H9 (cell line): ENCODE results near the gene IQCM. TPM values are rescaled to one million over a fixed set of nuclear protein-coding genes. Genes with fewer than 3 reads are reported as not detected.

ENCODE experiments used
- DNase-seq: peaks from one replicate; pipeline ENCODE4 v3.0.0-alpha.2; 2017
- H2AFZ ChIP-seq: one replicate; pipeline ENCODE4 v1.6.1; 2013; ENCODE audit warnings: mild to moderate bottlenecking, low read length, control low read depth, moderate library complexity
- H2AK5ac ChIP-seq: 2 replicates; pipeline ENCODE4 v1.6.1; 2013; ENCODE audit warnings: low read length, control low read depth, mixed read lengths; ENCODE audit not compliant: insufficient read length
- H2BK120ac ChIP-seq: one replicate; pipeline ENCODE4 v1.6.1; 2013; ENCODE audit warnings: low read depth, mild to moderate bottlenecking, low read length, control low read depth, inconsistent platforms; ENCODE audit not compliant: poor library complexity, severe bottlenecking
- H2BK12ac ChIP-seq: 2 replicates; pipeline ENCODE4 v1.6.1; 2013; ENCODE audit warnings: low read length, control low read depth, mixed read lengths, low read depth; ENCODE audit not compliant: insufficient read length
- H2BK15ac ChIP-seq: 2 replicates; pipeline ENCODE4 v1.6.1; 2013; ENCODE audit warnings: low read depth, low read length, control low read depth
- H2BK20ac ChIP-seq: one replicate; pipeline ENCODE4 v1.6.1; 2013; ENCODE audit warnings: low read depth, mild to moderate bottlenecking, low read length, control low read depth, inconsistent platforms; ENCODE audit not compliant: poor library complexity, severe bottlenecking
- H2BK5ac ChIP-seq: 2 replicates; pipeline ENCODE4 v1.6.1; 2013; ENCODE audit warnings: low read length, control low read depth, mixed read lengths; ENCODE audit not compliant: insufficient read length
- H3K14ac ChIP-seq: 2 replicates; pipeline ENCODE4 v1.6.1; 2013; ENCODE audit warnings: low read length, control low read depth; ENCODE audit not compliant: insufficient read depth
- H3K18ac ChIP-seq: 2 replicates; pipeline ENCODE4 v1.6.1; 2013; ENCODE audit warnings: low read depth, mild to moderate bottlenecking, mixed read lengths, low read length, control low read depth; ENCODE audit not compliant: insufficient read length
- H3K23ac ChIP-seq: 2 replicates; pipeline ENCODE4 v1.6.1; 2013; ENCODE audit warnings: low read length, control low read depth, mixed read lengths, low read depth; ENCODE audit not compliant: insufficient read length
- H3K23me2 ChIP-seq: 2 replicates; pipeline ENCODE4 v1.6.1; 2013; ENCODE audit warnings: low read depth, mild to moderate bottlenecking, mixed read lengths, low read length, control low read depth; ENCODE audit not compliant: insufficient read length, poor library complexity, severe bottlenecking
- H3K27ac ChIP-seq: 2 replicates; pipeline ENCODE4 v1.5.1; 2013; ENCODE audit warnings: low read length, control low read depth, mixed read lengths, low read depth; ENCODE audit not compliant: insufficient read length
- H3K27me3 ChIP-seq: 2 replicates; pipeline ENCODE4 v1.6.1; 2013; ENCODE audit warnings: low read length, control low read depth, inconsistent platforms; ENCODE audit not compliant: insufficient read depth
- H3K4ac ChIP-seq: 2 replicates; pipeline ENCODE4 v1.6.1; 2013; ENCODE audit warnings: low read depth, mild to moderate bottlenecking, control low read depth, inconsistent platforms, low read length, moderate library complexity
- H3K4me1 ChIP-seq: 2 replicates; pipeline ENCODE4 v1.6.1; 2013; ENCODE audit warnings: low read length, control low read depth, inconsistent platforms; ENCODE audit not compliant: insufficient read depth
- H3K4me2 ChIP-seq: 2 replicates; pipeline ENCODE4 v1.6.1; 2013; ENCODE audit warnings: low read length, control low read depth, mixed read lengths; ENCODE audit not compliant: insufficient read length, insufficient read depth
- H3K56ac ChIP-seq: 2 replicates; pipeline ENCODE4 v1.6.1; 2013; ENCODE audit warnings: low read depth, mild to moderate bottlenecking, mixed read lengths, low read length, control low read depth; ENCODE audit not compliant: insufficient read length
- H3K79me1 ChIP-seq: 2 replicates; pipeline ENCODE4 v1.6.1; 2013; ENCODE audit warnings: low read depth, mild to moderate bottlenecking, moderate library complexity, low read length, control low read depth, inconsistent platforms; ENCODE audit not compliant: insufficient read depth, poor library complexity, severe bottlenecking
- H3K79me2 ChIP-seq: 2 replicates; pipeline ENCODE4 v1.6.1; 2013; ENCODE audit warnings: low read length, control low read depth, inconsistent platforms; ENCODE audit not compliant: insufficient read depth
- H3K9ac ChIP-seq: 2 replicates; pipeline ENCODE4 v1.6.1; 2013; ENCODE audit warnings: low read length, control low read depth, mixed read lengths; ENCODE audit not compliant: insufficient read length; ENCODE audit errors: extremely low read depth
- H3K9me3 ChIP-seq: one replicate; pipeline ENCODE4 v1.6.1; 2013; ENCODE audit warnings: low read depth, low read length, inconsistent platforms; ENCODE audit not compliant: control insufficient read depth
- H3T11ph ChIP-seq: one replicate; pipeline ENCODE4 v1.6.1; 2013; ENCODE audit warnings: mild to moderate bottlenecking, low read length, control low read depth, inconsistent platforms
- H4K20me1 ChIP-seq: one replicate; pipeline ENCODE4 v1.6.1; 2013; ENCODE audit not compliant: control insufficient read depth, insufficient read length, insufficient read depth
- H4K5ac ChIP-seq: 2 replicates; pipeline ENCODE4 v1.6.1; 2013; ENCODE audit warnings: low read depth, mild to moderate bottlenecking, mixed read lengths, low read length, control low read depth; ENCODE audit not compliant: insufficient read length
- H4K8ac ChIP-seq: replicated peaks from 2 replicates; pipeline ENCODE4 v1.6.1; 2013; ENCODE audit warnings: low read length, control low read depth, mixed read lengths, low read depth; ENCODE audit not compliant: insufficient read length
- H4K91ac ChIP-seq: 2 replicates; pipeline ENCODE4 v1.6.1; 2013; ENCODE audit warnings: low read depth, mild to moderate bottlenecking, moderate library complexity, mixed read lengths, low read length, control low read depth; ENCODE audit not compliant: insufficient read length
- H3K27ac Mint-ChIP-seq, 3 experiments: 2 replicates in 2 of 3; 3 replicates in 1 of 3; pipeline ENCODE4 v1.8.0; 2020 to 2021; ENCODE audit warnings: mixed read lengths in 3 of 3, mild to moderate bottlenecking in 1 of 3, moderate library complexity in 1 of 3
- H3K27me3 Mint-ChIP-seq: 2 replicates; pipeline ENCODE4 v1.8.0; 2021; ENCODE audit warnings: low read depth, mild to moderate bottlenecking, moderate library complexity, mixed read lengths
- H3K36me3 Mint-ChIP-seq, 3 experiments: 2 replicates in 2 of 3; 3 replicates in 1 of 3; pipeline ENCODE4 v1.8.0; 2020 to 2021; ENCODE audit warnings: low read depth in 3 of 3, mixed read lengths in 3 of 3; ENCODE audit not compliant: insufficient read depth in 1 of 3
- H3K4me1 Mint-ChIP-seq, 2 experiments: 2 replicates each; pipeline ENCODE4 v1.8.0; 2020; ENCODE audit warnings: mixed read lengths in 2 of 2
- H3K4me3 Mint-ChIP-seq, 2 experiments: 2 replicates in 1 of 2; 3 replicates in 1 of 2; pipeline ENCODE4 v1.8.0; 2020 to 2021; ENCODE audit warnings: mild to moderate bottlenecking in 2 of 2, mixed read lengths in 2 of 2, moderate library complexity in 1 of 2
- H3K9me3 Mint-ChIP-seq, 2 experiments: 2 replicates in 1 of 2; 3 replicates in 1 of 2; pipeline ENCODE4 v1.8.0; 2020; ENCODE audit warnings: mild to moderate bottlenecking in 2 of 2, mixed read lengths in 2 of 2, moderate library complexity in 1 of 2
- WGBS: extraction: QIAGEN DNeasy Blood & Tissue Kit; methylation state at CpG from one replicate; pipeline ENCODE4 v1.1.7; 2013; ENCODE audit warnings: missing lambda C conversion rate, low lambda C conversion rate, mixed read lengths; ENCODE audit not compliant: insufficient read length; ENCODE audit errors: extremely low coverage; 5-methylcytosine and 5-hydroxymethylcytosine counted together
- total RNA-seq: library from RNA; stranded (reverse); gene quantifications from 2 replicates; pipeline ENCODE4 v1.2.1, GENCODE V29; 2021
- TF ChIP-seq, protein P1 (sequence below): fragments of 200-600 bp; sonication (generic); conservative IDR thresholded peaks from 3 replicates; pipeline ENCODE4 v1.8.0; 2021; ENCODE audit warnings: antibody characterized with exemption, mild to moderate bottlenecking

Gene IQCM
- total RNA-seq, 1 experiment from 2014 or later: 0.15 TPM

DNA sequence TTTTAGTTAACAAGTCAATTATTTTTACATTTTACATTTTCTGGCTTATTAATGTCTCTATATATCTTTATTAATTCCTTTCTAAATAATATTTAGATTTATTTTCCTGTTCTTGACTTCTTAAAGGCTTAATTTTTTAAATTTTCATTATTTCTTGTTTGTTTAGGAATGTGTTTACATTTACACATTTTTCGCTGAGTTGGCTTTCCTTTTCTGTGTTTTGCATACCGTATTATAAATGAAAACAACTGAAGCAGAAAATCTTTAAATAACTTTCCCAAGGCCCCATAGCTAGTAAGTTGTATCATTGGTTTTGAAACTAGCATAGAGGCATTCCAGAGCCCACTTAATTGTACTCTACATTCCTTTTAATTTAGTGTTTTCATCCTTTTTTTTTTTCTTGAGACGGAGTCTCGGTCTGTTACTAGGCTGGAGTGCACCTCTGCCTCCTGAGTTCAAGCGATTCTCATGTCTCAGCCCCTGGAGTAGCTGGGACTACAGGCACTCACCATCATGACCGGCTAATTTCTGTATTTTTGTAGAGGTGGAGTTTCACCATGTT, 261.6 kb downstream of the IQCM start:
- H3K9me3 ChIP-seq: no peaks in the 10 kb centered on the region
- H2BK5ac ChIP-seq: no peak overlapping the region
- no peak overlapping the region for H4K91ac ChIP-seq
- no peaks in the 10 kb centered on the region for H4K20me1 ChIP-seq
- H3K4me2 ChIP-seq: no peak overlapping the region
- TF ChIP-seq, protein P1, sequence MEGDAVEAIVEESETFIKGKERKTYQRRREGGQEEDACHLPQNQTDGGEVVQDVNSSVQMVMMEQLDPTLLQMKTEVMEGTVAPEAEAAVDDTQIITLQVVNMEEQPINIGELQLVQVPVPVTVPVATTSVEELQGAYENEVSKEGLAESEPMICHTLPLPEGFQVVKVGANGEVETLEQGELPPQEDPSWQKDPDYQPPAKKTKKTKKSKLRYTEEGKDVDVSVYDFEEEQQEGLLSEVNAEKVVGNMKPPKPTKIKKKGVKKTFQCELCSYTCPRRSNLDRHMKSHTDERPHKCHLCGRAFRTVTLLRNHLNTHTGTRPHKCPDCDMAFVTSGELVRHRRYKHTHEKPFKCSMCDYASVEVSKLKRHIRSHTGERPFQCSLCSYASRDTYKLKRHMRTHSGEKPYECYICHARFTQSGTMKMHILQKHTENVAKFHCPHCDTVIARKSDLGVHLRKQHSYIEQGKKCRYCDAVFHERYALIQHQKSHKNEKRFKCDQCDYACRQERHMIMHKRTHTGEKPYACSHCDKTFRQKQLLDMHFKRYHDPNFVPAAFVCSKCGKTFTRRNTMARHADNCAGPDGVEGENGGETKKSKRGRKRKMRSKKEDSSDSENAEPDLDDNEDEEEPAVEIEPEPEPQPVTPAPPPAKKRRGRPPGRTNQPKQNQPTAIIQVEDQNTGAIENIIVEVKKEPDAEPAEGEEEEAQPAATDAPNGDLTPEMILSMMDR: no peak
- H3K4me1 ChIP-seq: no peaks in the 10 kb centered on the region
- no peaks in the 10 kb centered on the region for H3K79me2 ChIP-seq
- no peak overlapping the region for H3K14ac ChIP-seq
- no peak overlapping the region for H4K8ac ChIP-seq
- no peak overlapping the region for H3K18ac ChIP-seq
- H3K23me2 ChIP-seq: no peaks in the 10 kb centered on the region
- H3K79me1 ChIP-seq: no peaks in the 10 kb centered on the region
- Mint-ChIP-seq H3K4me1 (no peaks in the 10 kb centered on the region; a peak in 1 of 4 replicates), H3K27ac (no peak overlapping the region; a peak in 1 of 7 replicates), H3K4me3 (no peak overlapping the region), H3K9me3 (peaks cover 0 to 3% of the 10 kb centered on the region in 2 experiments; a peak in 2 of 5 replicates), H3K36me3 (no peaks in the 10 kb centered on the region; a peak in 1 of 7 replicates), H3K27me3 (no peaks in the 10 kb centered on the region)
- no peak overlapping the region for H2BK120ac ChIP-seq
- H3K27me3 ChIP-seq: no peaks in the 10 kb centered on the region
- DNase-seq: no peak
- no peak overlapping the region for H3K23ac ChIP-seq
- no peak overlapping the region for H3K27ac ChIP-seq
- no peak overlapping the region for H2BK20ac ChIP-seq
- no peak overlapping the region for H3T11ph ChIP-seq
- H3K56ac ChIP-seq: no peak overlapping the region
- no CpG with 5 or more reads among the region's 6 CpGs for WGBS
- no peak overlapping the region for H2AFZ ChIP-seq
- no peak overlapping the region for H4K5ac ChIP-seq
- H2AK5ac ChIP-seq: no peak overlapping the region
- H2BK12ac ChIP-seq: no peak overlapping the region
- H3K9ac ChIP-seq: no peak overlapping the region
- H3K4ac ChIP-seq: no peak overlapping the region
- H2BK15ac ChIP-seq: no peak overlapping the region
